ENCODE results near the gene OR5B3.
"Not testable (repeated sequence)": the region's sequence is repeated elsewhere in the genome, so short reads cannot be mapped to it uniquely, and the experiment has no call there.

The OR5B3 gene

GRCh38 chr11:58406774-58407173 is at the start of gene OR5B3:
TSS of gene OR5B3 (minus strand) at chr11:58406874. CDS start at chr11:58403409, 3,465 bp downstream.
- DNase-seq (ENCODE audit: low read depth, low spot score), result no peak

DNA sequence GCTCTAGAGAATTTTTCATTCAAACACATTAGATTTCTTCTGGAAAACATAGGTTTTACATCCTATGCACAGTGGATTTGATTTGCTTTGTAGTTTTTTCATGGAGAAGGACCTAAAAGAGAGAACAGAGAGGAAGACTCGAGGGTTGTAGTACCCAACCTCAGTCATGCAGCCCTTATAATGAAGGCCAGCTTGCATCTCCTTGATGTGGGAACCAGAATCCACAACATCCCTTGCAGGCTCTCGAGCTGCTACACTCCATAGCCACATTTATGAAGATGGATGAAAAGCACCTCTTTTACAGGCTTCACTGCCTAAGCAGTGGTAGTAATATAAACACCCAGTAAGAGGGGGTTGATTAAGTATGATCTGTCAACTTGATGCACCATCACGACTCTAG is 44.9 kb upstream of the OR5B3 start:
- DNase-seq (ENCODE audit: low read depth, low spot score), result no peak

GRCh38 chr11:58446294-58446693 is 39.6 kb upstream of the OR5B3 start:
- DNase-seq (ENCODE audit: low read depth, low spot score), result no peak

GRCh38 chr11:58444300-58444699 is 37.6 kb upstream of the OR5B3 start:
- DNase-seq (ENCODE audit: low read depth, low spot score), result no peak

- DNase-seq (ENCODE audit: low read depth, low spot score), result no peak
These were observed 35.5 kb upstream of the OR5B3 start, which contains the start of gene OR5B12 for GRCh38 chr11:58442136-58442535. TSS of gene OR5B12 (minus strand) at chr11:58442236. CDS start at chr11:58440151, 2,085 bp downstream.

GRCh38 chr11:58438486-58438885 is 31.8 kb upstream of the OR5B3 start:
- DNase-seq (ENCODE audit: low read depth, low spot score), result no peak

GRCh38 chr11:58434217-58434616 is 27.5 kb upstream of the OR5B3 start:
- DNase-seq (ENCODE audit: low read depth, low spot score), result no peak

- no peak for DNase-seq (ENCODE audit: low read depth, low spot score)
These were observed 27.0 kb upstream of the OR5B3 start for GRCh38 chr11:58433638-58434203.

- no peak for DNase-seq (ENCODE audit: low read depth, low spot score)
These were observed 22.6 kb upstream of the OR5B3 start for GRCh38 chr11:58429273-58429672.

- no peak for DNase-seq (ENCODE audit: low read depth, low spot score)
These were observed 21.3 kb upstream of the OR5B3 start, which contains the start of gene OR5B2 for GRCh38 chr11:58428021-58428420. TSS of gene OR5B2 (minus strand) at chr11:58428121. CDS start at chr11:58423261, 4,860 bp downstream.

DNA sequence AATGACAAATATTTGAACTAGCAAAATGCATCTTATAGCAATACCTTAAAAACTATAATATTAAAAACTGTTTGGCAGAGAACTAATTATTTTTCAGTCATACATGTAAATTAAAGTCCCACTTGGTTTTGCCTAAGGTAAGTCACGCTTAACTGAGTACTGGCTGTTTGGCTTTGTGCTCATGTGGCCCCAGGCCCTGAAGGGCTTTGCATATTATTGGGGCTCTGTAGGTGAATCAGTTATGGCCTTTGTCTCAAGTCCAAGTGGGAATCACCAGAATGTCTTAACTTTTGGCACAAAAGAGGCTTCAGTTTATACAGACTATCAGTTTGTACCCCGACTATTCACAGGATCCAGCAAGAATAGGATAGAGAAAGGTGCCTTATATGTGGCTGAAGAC is 7.1 kb downstream of the OR5B3 start:
- not testable (repeated sequence) for DNase-seq (ENCODE audit: low read depth, low spot score)

- no peak for DNase-seq (ENCODE audit: low read depth, low spot score)
These were observed 11.1 kb downstream of the OR5B3 start for GRCh38 chr11:58395581-58395980.

DNA sequence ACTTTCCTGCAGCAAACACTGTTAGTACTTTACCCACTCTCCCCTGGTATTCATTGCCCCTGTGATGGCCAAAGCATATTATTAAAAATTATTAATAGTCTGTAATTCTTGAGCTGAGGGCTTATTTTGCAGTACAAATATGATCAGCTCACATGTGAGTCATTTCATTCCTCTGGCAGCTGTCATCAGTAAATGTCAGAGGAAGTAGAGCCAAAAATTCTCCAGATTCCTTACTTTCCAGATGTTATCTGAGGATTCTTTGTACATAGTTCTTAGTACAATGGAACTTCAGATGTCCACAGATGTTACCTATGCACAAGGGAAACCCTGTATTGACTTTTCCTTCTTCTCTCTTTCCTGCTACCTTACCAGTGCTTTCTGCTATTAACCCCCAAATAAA is 12.5 kb downstream of the OR5B3 start:
- no peak for DNase-seq (ENCODE audit: low read depth, low spot score)

GRCh38 chr11:58392746-58393145 is 13.9 kb downstream of the OR5B3 start:
- DNase-seq (ENCODE audit: low read depth, low spot score), result no peak

DNA sequence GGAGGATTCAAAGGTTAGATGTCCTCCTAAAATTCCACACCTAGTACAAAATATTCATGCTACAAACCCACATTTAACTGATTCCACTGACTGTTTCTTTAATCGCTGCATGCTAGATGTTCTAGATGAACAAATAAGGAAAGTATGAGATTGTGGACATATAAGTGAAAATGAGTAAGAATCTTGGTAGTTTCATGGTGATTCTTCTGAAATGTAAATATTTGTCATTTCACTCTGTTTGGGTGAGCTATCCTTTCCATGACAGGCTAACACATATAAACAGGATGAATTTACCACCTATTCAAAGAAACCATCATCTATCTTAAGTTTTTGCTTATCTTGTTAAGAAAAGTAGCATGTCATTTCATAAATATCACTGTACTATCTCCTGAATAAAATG is 14.8 kb downstream of the OR5B3 start:
- no peak for DNase-seq (ENCODE audit: low read depth, low spot score)

GRCh38 chr11:58390551-58391063 is 16.1 kb downstream of the OR5B3 start:
- no peak for DNase-seq (ENCODE audit: low read depth, low spot score)

GRCh38 chr11:58358969-58359368 is 47.7 kb downstream of the OR5B3 start, which contains the start of gene OR5B17:
TSS of gene OR5B17 (minus strand) at chr11:58359069. CDS start at chr11:58359069, 0 bp downstream.
- DNase-seq (ENCODE audit: low read depth, low spot score), result no peak

DNA sequence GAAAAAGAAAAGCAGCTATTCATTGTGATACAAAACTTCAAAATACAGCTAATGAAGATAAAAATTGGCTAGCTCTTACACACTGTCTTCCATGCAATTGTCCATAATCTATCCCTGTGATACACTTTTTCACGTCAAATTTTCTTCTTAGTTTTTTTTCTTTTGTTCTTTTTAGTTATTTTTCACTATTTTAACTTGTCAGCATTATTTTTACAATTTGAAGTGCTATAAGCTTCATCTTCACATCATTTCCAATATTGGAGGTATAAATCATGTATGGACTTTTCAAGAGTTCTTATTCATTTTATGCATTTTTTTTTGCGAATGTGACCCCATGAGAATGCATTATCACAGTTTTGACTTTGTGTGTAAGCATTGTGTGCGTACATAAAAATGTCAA is 51.9 kb downstream of the OR5B3 start:
- DNase-seq (ENCODE audit: low read depth, low spot score), result no peak

All from smooth muscle cell of the brain vasculature (primary cell).